Brain pericyte (primary cell): ENCODE measurements around the gene ADCY1.
"Not testable (repeated sequence)": the region's sequence is repeated elsewhere in the genome, so short reads cannot be mapped to it uniquely, and the experiment has no call there.

Source experiments
- DNase-seq: peaks from one replicate; pipeline ENCODE4 v3.0.0-alpha.2; 2012; ENCODE audit warnings: low read depth, low spot score

ADCY1 gene

GRCh38 chr7:45573661-45574415 is at the start of gene ADCY1:
Gene ADCY1 (plus strand): TSS chr7:45574368. CDS start chr7:45574544, 176 bp downstream.
- no peak for DNase-seq

- no peak for DNase-seq
Observed at GRCh38 chr7:45524445-45524844, 49.7 kb upstream of the ADCY1 start.

GRCh38 chr7:45525057-45525456 is 49.1 kb upstream of the ADCY1 start:
- DNase-seq, result no peak

GRCh38 chr7:45543473-45543872 is 30.7 kb upstream of the ADCY1 start:
- DNase-seq, result no peak

GRCh38 chr7:45545105-45545710 is 29.0 kb upstream of the ADCY1 start:
- DNase-seq, result not testable (repeated sequence)

GRCh38 chr7:45548917-45549316 is 25.3 kb upstream of the ADCY1 start:
- not testable (repeated sequence) for DNase-seq

GRCh38 chr7:45563401-45563800 is 10.8 kb upstream of the ADCY1 start:
- DNase-seq, result no peak

- no peak for DNase-seq
Observed at GRCh38 chr7:45563941-45564461, 10.2 kb upstream of the ADCY1 start.

- no peak for DNase-seq
Observed at GRCh38 chr7:45564485-45564884, 9.7 kb upstream of the ADCY1 start.

GRCh38 chr7:45564886-45565455 is 9.2 kb upstream of the ADCY1 start:
- no peak for DNase-seq

GRCh38 chr7:45566386-45566785 is 7.8 kb upstream of the ADCY1 start:
- DNase-seq, result no peak

- no peak for DNase-seq
Observed at GRCh38 chr7:45566961-45567360, 7.2 kb upstream of the ADCY1 start.

GRCh38 chr7:45567713-45568112 is 6.5 kb upstream of the ADCY1 start:
- no peak for DNase-seq

- no peak for DNase-seq
Observed at GRCh38 chr7:45568536-45569289, 5.5 kb upstream of the ADCY1 start.

- no peak for DNase-seq
Observed at GRCh38 chr7:45569290-45569685, 4.9 kb upstream of the ADCY1 start.

- no peak for DNase-seq
Observed at GRCh38 chr7:45570797-45571196, 3.4 kb upstream of the ADCY1 start.

GRCh38 chr7:45573204-45573603 is 964 bp upstream of the ADCY1 start:
- no peak for DNase-seq

- DNase-seq, result no peak
Observed at GRCh38 chr7:45574416-45574668, 174 bp downstream of the ADCY1 start.

- DNase-seq, result no peak
Observed at GRCh38 chr7:45574669-45575500, 717 bp downstream of the ADCY1 start.

- no peak for DNase-seq
Observed at GRCh38 chr7:45575501-45576248, 1.5 kb downstream of the ADCY1 start.
